HG02973 (cell line): ENCODE results near the gene ARMH1.
"Not testable (repeated sequence)": the region's sequence is repeated elsewhere in the genome, so short reads cannot be mapped to it uniquely, and the experiment has no call there.

ENCODE experiments used
- ATAC-seq: cut with Tn5 transposase; IDR thresholded peaks from one replicate; pipeline ENCODE4 v1.9.1; 2021; ENCODE audit warnings: moderate library complexity; ENCODE audit not compliant: unreplicated experiment

The ARMH1 gene

DNA sequence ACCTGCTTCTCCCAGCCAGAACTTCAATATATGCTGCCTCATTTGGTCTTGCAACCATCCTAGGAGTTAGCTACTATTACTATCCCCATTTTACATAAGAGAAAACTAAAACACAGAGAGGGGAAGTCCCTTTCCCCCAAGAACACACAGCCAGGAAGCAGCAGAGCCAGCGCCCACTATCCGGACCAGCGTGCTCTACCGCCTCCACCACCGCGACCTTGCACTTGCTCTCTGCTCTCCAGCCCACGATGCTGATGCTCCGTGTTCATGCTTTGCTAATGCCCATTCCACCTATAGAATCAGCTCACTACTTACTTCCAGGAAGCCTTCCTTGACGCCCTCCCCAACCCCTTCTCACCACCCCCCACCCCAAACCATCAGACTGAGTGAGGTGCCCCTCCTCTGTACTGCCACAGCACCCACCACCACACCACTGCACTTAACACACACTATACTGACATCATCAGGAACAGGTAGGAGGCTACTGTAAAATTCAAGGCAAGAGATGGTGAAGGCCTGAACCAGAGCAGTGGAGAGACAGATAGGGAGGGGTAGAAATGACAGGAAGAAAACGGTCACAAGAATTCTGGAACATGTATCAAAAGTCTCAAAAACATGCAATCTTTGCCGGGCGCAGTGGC lies 9.7 kb upstream of the ARMH1 start:
- ATAC-seq, result no peak

DNA sequence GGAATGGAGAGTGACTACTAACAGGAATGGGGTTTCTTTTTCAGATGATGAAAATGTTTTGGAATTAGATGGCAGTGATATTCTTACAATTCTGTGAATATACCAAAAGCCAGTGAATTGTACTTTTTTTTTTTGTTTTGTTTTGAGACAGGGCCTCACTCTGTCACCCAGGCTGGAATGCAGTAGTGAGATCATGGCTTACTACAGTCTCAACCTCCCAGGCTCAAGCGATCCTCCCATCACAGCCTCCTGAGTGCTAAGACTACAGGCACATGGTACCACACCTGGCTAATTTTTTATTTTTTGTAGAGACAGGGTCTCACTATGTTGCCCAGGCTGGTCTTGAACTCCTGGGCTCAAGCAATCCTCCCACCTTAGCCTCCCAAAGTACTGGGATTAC lies 7.8 kb upstream of the ARMH1 start:
- not testable (repeated sequence) for ATAC-seq

DNA sequence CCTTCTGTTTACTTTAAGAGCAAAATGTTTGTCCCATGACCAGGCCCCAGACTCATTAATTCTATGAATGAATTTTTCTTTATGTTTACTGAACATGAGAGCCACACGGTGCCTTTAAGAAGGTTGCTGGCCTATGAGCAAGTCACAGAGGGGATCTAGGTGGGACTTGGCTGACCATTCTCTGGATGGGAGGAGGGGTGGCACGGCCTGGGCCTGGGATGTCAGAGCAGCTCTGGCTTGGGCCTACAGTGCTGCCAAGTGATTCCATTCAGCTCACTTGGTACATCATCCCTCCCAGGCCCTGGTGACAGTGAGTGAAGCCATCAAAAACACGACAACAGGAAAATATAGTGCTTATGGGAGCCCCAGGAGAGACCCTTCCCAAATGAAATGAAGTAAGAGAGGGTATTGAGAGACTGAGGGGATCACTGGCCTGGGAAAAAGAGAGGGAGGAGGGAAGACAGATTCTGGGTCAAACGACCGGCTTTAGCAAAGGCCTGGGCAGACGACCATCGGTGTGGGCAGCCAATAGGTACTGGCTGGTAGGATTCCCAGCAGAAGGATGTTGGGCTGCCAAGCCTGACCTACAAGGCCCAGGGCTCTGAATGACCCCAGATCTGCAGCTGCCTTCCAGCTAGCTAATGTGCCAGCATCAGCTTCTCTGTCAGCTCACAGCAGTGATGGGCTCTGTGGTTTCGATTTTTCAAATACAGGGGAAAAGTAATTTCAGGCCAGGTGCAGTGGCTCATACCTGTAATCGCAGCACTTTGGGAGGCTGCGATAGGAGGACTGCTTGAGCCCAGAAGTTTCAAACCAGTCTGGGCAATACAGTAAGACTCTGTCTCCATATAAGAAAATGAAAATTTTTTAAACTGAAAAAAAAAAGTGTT lies 3.5 kb upstream of the ARMH1 start:
- no peak for ATAC-seq

DNA sequence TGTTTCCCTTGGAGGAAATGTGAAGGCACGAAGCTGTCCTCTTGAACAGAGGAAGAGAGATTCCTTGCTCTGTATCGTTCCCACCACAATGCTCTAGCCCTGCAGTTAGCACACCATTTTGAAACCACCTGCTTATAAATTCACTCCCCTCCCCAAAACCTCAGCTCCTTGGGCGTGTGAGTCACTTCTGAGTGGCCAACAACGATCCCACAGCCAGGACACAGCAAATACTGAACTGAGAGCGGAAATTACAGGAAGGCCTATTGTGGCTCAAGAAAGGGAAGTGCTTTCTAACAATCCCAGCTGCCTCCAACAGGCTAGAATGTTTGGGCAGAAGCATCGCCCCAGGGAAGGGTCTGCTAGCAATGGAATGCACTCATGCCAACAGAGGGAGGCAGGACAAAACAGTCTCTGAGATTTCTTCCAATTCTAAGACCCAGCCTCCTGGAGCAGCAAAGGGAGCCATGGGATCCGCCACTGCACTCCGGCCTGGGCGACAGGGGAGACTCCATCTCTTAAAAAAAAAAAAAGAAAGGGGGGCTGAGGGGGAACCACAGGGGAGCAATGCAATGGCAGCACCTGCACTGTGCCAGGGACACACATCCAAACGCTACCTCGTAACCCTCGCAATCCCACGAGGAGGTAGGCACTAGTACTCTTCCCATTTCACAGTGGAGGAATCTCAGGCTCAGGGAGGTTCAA lies 2.1 kb upstream of the ARMH1 start:
- no peak for ATAC-seq

GRCh38 chr1:44672961-44673674 lies 1.4 kb upstream of the ARMH1 start:
- no peak for ATAC-seq

GRCh38 chr1:44673675-44674112 lies 820 bp upstream of the ARMH1 start:
- ATAC-seq, result peak; percentile 4

- ATAC-seq, result no peak
Measured at GRCh38 chr1:44675186-44675585, 672 bp downstream of the ARMH1 start.

DNA sequence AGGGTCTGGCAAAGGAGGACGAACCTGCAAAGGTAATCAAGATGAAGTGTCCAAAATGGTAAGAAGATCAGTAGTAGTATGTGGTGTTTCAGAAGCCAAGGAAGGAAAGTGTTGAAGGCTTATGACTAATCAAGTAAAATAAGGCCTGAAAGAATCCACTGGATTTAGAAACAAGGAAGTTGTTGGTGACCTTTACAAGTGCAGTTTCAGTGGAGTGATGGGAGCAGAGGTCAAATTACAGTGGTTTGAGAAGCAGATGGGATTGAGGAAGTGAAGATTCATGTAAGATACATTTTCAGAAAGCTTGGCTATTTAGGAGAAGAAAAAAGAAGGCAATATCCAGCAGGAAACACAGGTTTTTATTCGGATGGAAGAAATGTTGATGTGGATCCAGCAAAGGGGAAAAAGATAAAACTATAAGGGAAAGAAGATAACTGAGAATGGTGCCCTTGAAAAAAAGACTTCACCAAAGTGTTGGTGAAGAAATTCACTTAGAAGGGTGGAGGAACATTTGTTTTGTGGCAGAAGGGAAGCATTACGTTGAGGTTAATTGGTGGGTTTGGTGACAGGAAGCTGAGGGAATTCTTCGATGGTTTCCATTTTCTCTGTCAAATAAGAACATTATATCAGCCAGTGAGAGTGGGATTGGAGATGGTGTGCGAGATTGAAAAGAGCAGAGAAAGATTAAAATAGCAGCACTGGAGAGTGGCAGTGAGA lies 2.1 kb downstream of the ARMH1 start:
- ATAC-seq, result no peak

GRCh38 chr1:44677201-44677766 lies 2.8 kb downstream of the ARMH1 start:
- ATAC-seq, result no peak

- ATAC-seq, result no peak
Measured at GRCh38 chr1:44678120-44678519, 3.6 kb downstream of the ARMH1 start.

GRCh38 chr1:44678626-44679025 lies 4.1 kb downstream of the ARMH1 start:
- no peak for ATAC-seq

DNA sequence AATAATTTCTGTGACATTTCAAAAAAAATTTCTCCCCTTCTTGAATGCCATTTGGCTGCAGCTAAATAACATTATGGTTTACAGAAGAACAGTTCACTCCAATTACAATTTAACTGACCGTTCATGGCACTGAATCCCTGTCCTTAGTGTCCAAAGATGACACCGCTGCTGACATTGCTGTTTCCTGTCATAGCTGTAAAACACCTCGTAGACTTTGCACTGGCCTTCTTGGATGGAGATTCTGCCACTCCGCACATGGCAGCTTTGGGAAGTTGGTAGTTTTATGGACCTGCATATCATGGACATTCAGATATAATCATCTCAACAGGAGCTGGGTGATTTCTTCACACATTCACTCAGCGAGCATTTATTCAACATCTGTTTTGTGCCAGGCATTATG lies 5.0 kb downstream of the ARMH1 start:
- no peak for ATAC-seq

DNA sequence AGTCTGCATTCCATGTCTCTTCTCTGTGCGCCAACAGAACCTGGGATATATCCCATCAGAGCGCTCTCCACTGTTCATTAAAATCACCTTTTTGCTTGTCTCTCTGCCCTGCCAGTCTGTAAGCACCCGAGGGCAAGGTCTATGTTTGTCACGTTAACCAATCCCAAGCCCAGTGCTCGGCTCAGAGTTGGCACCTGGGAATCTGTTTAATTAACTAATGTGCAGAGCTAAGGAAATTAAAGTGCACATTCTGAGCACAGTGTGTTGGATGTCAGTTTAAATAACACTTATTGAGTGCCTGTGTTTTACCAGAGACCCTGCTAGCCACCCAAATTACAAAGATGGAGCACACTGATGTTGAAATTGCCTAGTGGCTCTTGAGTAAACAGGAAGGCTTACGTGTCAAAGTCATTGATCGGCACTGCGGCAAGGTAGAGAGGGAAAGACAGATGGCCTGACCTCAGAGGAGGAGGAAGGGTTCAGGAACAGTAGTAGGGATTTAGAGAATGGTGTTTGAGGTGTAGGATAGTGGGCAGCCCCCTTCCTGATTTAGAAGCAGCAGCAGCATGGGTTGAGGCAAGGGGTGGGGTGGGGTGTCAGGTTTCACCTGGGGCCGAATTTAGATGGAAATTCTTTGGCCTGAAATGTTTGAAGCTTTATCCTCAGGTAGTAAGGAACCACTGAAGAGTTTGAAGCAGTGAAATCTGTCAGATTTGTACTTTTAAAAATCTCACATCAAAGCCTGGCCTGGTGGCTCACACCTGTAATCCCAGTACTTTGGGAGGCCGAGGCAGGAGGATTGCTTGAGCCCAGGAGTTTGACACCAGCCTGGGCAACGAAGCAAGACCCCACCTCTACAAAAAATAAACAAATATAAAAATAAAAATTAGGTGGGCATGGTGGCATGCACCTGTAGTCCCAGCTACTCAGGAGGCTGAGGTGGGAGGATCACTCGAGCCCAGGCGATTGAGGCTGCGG lies 7.7 kb downstream of the ARMH1 start:
- no peak for ATAC-seq

DNA sequence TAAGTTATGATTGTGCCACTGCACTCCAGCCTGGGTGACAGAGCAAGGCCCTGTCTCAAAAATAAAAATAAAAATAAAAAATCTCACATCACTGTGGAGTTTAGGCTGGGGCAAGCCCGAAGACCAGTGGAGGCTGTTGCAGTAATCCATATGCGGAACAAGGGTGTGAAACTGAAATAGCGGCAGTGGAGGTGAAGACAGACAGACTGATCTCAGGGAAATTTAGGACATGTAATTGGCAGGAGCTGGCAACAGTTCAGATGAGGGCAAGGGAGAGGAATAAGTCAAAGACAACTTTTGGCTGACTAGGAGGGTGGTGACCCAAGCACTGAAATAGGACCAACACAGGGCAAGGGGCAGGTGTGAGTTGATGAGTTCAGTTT lies 8.4 kb downstream of the ARMH1 start:
- ATAC-seq, result no peak

GRCh38 chr1:44684525-44684924 lies 10.0 kb downstream of the ARMH1 start:
- peak; percentile 84 for ATAC-seq

GRCh38 chr1:44685218-44685617 lies 10.7 kb downstream of the ARMH1 start:
- ATAC-seq, result no peak

DNA sequence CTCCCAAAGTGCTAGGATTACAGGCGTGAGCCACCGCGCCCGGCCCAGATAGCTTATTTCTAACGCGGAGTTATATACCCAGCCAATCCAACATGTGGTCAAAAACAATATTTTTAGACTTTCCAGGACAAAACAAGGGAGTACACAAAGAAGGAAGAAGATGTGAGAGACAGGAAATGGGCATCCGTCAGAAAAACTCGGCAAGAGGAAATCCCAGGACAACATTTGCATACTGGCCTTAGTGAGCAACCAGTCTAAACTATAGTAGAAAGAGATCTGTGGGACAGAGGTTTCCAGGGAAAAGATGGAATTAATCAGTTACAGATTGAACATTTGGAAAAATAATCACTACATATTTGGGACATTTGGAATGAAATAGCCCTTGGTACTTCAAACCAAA lies 11.4 kb downstream of the ARMH1 start:
- no peak for ATAC-seq

DNA sequence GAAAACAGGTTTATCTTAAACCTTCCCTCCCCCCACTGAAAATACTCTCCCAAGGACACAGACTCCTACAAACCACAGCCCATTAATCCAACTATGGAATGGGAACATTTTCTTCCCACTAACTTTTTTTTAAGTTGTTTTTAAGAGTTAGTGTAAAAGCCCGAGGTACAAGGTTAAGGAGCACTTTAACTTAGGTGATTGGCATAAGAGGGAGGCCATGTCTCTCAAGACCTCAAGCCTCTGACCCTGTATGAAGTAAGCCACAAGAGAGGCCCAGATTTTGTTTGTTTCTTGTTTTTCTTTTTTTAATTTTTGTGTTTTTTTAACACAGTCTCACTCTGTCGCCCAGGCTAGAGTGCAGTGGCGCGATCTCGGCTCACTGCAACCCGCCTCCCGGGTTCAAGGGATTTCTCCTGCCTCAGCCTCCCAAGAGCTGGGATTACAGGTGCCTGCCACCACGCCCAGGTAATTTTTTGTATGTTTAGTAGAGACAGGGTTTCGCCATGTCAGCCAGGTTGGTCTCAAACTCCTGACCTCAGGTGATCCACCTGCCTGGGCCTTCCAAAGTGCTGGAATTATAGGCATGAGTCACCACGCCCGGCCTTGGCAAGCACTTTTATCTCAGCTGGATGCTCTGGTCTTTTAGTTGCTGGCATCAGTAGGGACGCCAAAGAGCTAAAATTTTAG lies 14.4 kb downstream of the ARMH1 start:
- ATAC-seq, result no peak

DNA sequence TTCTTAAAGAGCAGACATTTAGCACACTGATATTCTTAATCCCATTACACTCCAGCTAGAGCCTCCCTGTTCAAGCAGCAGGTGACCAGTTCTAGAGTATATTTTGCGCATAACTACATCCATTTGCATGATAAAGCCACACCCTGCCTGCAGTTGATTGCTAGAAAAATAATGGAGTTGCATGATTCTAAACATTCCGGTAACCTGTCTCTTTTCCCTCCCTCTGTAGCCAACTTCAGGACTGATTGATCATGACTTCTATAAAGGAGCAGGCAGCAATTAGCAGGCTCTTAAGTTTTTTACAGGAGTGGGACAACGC lies 14.9 kb downstream of the ARMH1 start:
- no peak for ATAC-seq
